SK-N-SH (cell line): ENCODE measurements around the gene ARMC9. TPM values are rescaled to one million over a fixed set of nuclear protein-coding genes. Genes with fewer than 3 reads are reported as not detected.
"Not testable (repeated sequence)": the region's sequence is repeated elsewhere in the genome, so short reads cannot be mapped to it uniquely, and the experiment has no call there.

Experiments used
- CTCF ChIA-PET: fragments of 300-600, 350-600 bp; formaldehyde crosslinking; extraction: SDS; loops from one replicate; lab custom pipeline; 2021; lab: Yijun Ruan, JAX
- POLR2A ChIA-PET: fragments of 350-600 bp; sonication (Branson Sonifier 250); formaldehyde crosslinking; extraction: SDS; loops from one replicate; lab custom pipeline; 2020; ENCODE audit warnings: antibody characterized with exemption, inconsistent platforms; lab: Yijun Ruan, JAX
- DNase-seq: peaks from one replicate; pipeline ENCODE4 v3.0.0; 2012
- H2AFZ ChIP-seq: fragments of 200-600 bp; sonication (generic); 2 replicates; pipeline ENCODE4 v1.8.1; 2016; ENCODE audit warnings: antibody characterized with exemption, mild to moderate bottlenecking, low read depth
- H3F3A ChIP-seq: fragments of 200-600 bp; sonication (generic); replicated peaks from 2 replicates; pipeline ENCODE3; 2016; ENCODE audit warnings: antibody characterized with exemption, mild to moderate bottlenecking; ENCODE audit not compliant: insufficient read depth
- H3K27ac ChIP-seq, 2 experiments: fragments of 200-500 bp in 1 of 2; fragments of 200-600 bp in 1 of 2; sonication (Bioruptor generic) in 1 of 2; sonication (generic), shearing (Covaris generic) in 1 of 2; 2 replicates each; pipeline versions ENCODE4 v1.5.1 to v1.6.1; 2014 to 2016; ENCODE audit warnings: low read depth in 2 of 2, inconsistent platforms in 1 of 2, low read length in 1 of 2, mild to moderate bottlenecking in 1 of 2, mixed read lengths in 1 of 2
- H3K27me3 ChIP-seq: fragments of 200-600 bp; sonication (generic), shearing (Covaris generic); 2 replicates; pipeline ENCODE4 v1.6.1; 2016; ENCODE audit warnings: mixed run types; ENCODE audit not compliant: insufficient read depth
- H3K36me3 ChIP-seq, 2 experiments: fragments of 200-500 bp in 1 of 2; fragments of 200-600 bp in 1 of 2; sonication (Bioruptor generic) in 1 of 2; sonication (generic) in 1 of 2; replicated peaks in 1 of 2; 2 replicates each; pipeline versions ENCODE3 to v1.5.1; 2014 to 2016; ENCODE audit warnings: low read length in 1 of 2, mild to moderate bottlenecking in 1 of 2; ENCODE audit not compliant: insufficient read depth in 2 of 2, control insufficient read depth in 1 of 2
- H3K4me1 ChIP-seq, 2 experiments: fragments of 200-500 bp in 1 of 2; fragments of 200-600 bp in 1 of 2; sonication (Bioruptor generic) in 1 of 2; sonication (generic), shearing (Covaris generic) in 1 of 2; 2 replicates each; pipeline versions ENCODE4 v1.5.1 to v1.6.1; 2014 to 2016; ENCODE audit warnings: low read depth in 1 of 2, low read length in 1 of 2, mixed run types in 1 of 2; ENCODE audit not compliant: insufficient read depth in 2 of 2, control insufficient read depth in 1 of 2
- H3K4me2 ChIP-seq: fragments of 200-600 bp; sonication (generic), shearing (Covaris generic); 2 replicates; pipeline ENCODE4 v1.6.1; 2017; ENCODE audit warnings: mixed run types
- H3K4me3 ChIP-seq, 2 experiments: fragments of 200-500 bp in 1 of 2; fragments of 200-600 bp in 1 of 2; sonication (Bioruptor generic) in 1 of 2; sonication (generic), shearing (Covaris generic) in 1 of 2; 2 replicates each; pipeline versions ENCODE4 v1.5.1 to v1.8.1; 2014 to 2016; ENCODE audit warnings: low read depth in 2 of 2, inconsistent platforms in 1 of 2, low read length in 1 of 2, mild to moderate bottlenecking in 1 of 2, mixed read lengths in 1 of 2, moderate library complexity in 1 of 2
- H3K79me2 ChIP-seq: fragments of 200-600 bp; sonication (generic); 2 replicates; pipeline ENCODE4 v1.8.1; 2017; ENCODE audit warnings: mild to moderate bottlenecking; ENCODE audit not compliant: insufficient read depth
- H3K9ac ChIP-seq: fragments of 200-600 bp; sonication (generic); 2 replicates; pipeline ENCODE4 v1.6.1; 2017; ENCODE audit warnings: mixed run types
- H3K9me2 ChIP-seq: fragments of 200-600 bp; sonication (generic); 2 replicates; pipeline ENCODE4 v1.6.1; 2017; ENCODE audit warnings: mixed run types
- H3K9me3 ChIP-seq: fragments of 200-600 bp; sonication (generic); 2 replicates; pipeline ENCODE4 v1.6.1; 2017; ENCODE audit warnings: mixed run types, mild to moderate bottlenecking, moderate library complexity
- H4K20me1 ChIP-seq: fragments of 200-600 bp; sonication (generic); 2 replicates; pipeline ENCODE4 v1.6.1; 2017; ENCODE audit warnings: mild to moderate bottlenecking, mixed run types; ENCODE audit not compliant: insufficient read depth
- CHD2 ChIP-seq: fragments of 150-350 bp; IDR thresholded peaks from 2 replicates; pipeline ENCODE4 v1.6.1; 2018; ENCODE audit warnings: low read length; ENCODE audit not compliant: partially characterized antibody
- FOSL2 ChIP-seq: IDR thresholded peaks from 2 replicates; pipeline ENCODE4 v1.4.0; 2012; ENCODE audit warnings: low read depth, mild to moderate bottlenecking, moderate library complexity, borderline replicate concordance
- FOXJ3 ChIP-seq: sonication (generic); formaldehyde crosslinking; IDR thresholded peaks from 2 replicates; pipeline ENCODE4 v1.5.1; 2020; ENCODE audit warnings: mild to moderate bottlenecking, missing genetic modification reagents
- FOXM1 ChIP-seq: IDR thresholded peaks from 2 replicates; pipeline ENCODE4 v1.4.0; 2012; ENCODE audit warnings: low read depth, mild to moderate bottlenecking
- JUND ChIP-seq: IDR thresholded peaks from 2 replicates; pipeline ENCODE4 v1.4.0; 2012
- MXI1 ChIP-seq: IDR thresholded peaks from 2 replicates; pipeline ENCODE4 v1.6.1; 2012; ENCODE audit warnings: mild to moderate bottlenecking, low read depth, low read length, improper control_type of control experiment
- NFIC ChIP-seq: IDR thresholded peaks from 2 replicates; pipeline ENCODE4 v1.4.0; 2012; ENCODE audit warnings: borderline replicate concordance
- NRF1 ChIP-seq: IDR thresholded peaks from 2 replicates; pipeline ENCODE4 v1.6.1; 2012; ENCODE audit warnings: low read depth, mild to moderate bottlenecking, low read length
- RAD21 ChIP-seq: IDR thresholded peaks from 2 replicates; pipeline ENCODE4 v1.6.1; 2012; ENCODE audit warnings: mild to moderate bottlenecking, low read length
- RFX5 ChIP-seq: IDR thresholded peaks from 2 replicates; pipeline ENCODE4 v1.6.1; 2012; ENCODE audit warnings: mild to moderate bottlenecking, improper control_type of control experiment, low read length
- RXRA ChIP-seq: IDR thresholded peaks from 2 replicates; pipeline ENCODE4 v1.4.0; 2012; ENCODE audit warnings: low read depth, mild to moderate bottlenecking, borderline replicate concordance
- SIN3A ChIP-seq: IDR thresholded peaks from 2 replicates; pipeline ENCODE4 v1.6.1; 2012; ENCODE audit warnings: low read depth, mild to moderate bottlenecking, low read length, moderate library complexity, borderline replicate concordance
- TAF1 ChIP-seq: IDR thresholded peaks from 2 replicates; pipeline ENCODE4 v1.6.1; 2012; ENCODE audit warnings: low read depth, mild to moderate bottlenecking, low read length, moderate library complexity, borderline replicate concordance
- TEAD4 ChIP-seq: IDR thresholded peaks from 2 replicates; pipeline ENCODE4 v1.4.0; 2012; ENCODE audit warnings: mild to moderate bottlenecking, borderline replicate concordance; ENCODE audit not compliant: insufficient read depth
- YY1 ChIP-seq: IDR thresholded peaks from 2 replicates; pipeline ENCODE4 v1.4.0; 2012; ENCODE audit warnings: low read depth, mild to moderate bottlenecking
- WGBS: methylation state at CpG from one replicate; pipeline ENCODE4 v1.1.6; 2017; ENCODE audit warnings: low lambda C conversion rate; 5-methylcytosine and 5-hydroxymethylcytosine counted together
- polyA plus RNA-seq, 3 experiments: library from polyadenylated mRNA; depleted of rRNA; stranded (reverse); fragments of >200 nt; gene quantifications; 2 replicates each; pipeline ENCODE4 v1.2.3, GENCODE V29; 2012
- TF ChIP-seq, protein P1 (sequence below): fragments of 150-350 bp; IDR thresholded peaks from 2 replicates; pipeline ENCODE4 v1.6.1; 2016; ENCODE audit warnings: mild to moderate bottlenecking, low read depth, low read length
- TF ChIP-seq, protein P2 (sequence below): IDR thresholded peaks from 2 replicates; pipeline ENCODE4 v1.6.1; 2012; ENCODE audit warnings: mild to moderate bottlenecking, low read depth, low read length, moderate library complexity
- TF ChIP-seq, protein P3 (sequence below): IDR thresholded peaks from 2 replicates; pipeline ENCODE4; 2012
- TF ChIP-seq, protein P4 (sequence below): fragments of 200-600 bp; sonication (generic); IDR thresholded peaks from 2 replicates; pipeline ENCODE4 v1.6.1; 2017; ENCODE audit warnings: antibody characterized with exemption, mild to moderate bottlenecking, moderate library complexity

ARMC9 gene
- polyA plus RNA-seq, 1 of the 3 experiments (the other 2 are of a cell fraction) = 25.3 TPM

DNA sequence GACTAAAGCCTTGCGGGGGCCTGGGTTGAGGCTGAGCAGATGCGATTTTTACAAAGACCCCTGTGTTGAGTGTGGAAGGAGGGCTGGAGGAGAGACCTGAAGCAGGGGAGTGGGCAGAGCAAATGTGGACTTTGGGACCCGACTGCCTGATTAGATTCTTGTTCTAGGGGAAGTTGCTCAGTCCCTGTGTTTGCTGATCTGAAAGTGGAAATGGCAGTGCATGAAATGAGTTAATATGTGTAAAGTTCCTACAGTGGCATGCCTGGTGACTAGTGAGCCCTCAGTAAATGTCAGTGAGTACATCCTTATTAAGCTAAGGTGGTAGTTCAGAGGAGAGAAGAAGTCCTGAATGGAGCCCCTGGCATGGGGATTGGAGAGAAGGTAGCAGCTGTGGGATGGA is 52.3 kb downstream of the ARMC9 start:
- H3K4me1 ChIP-seq = no peaks in the 10 kb centered on the region
- ChIA-PET CTCF (interaction anchor here (1.0 to 2.4 kb wide), 3 partner anchors 23 to 162 kb away, joined by 4 to 10 read pairs (median 6); no protein-coding TSS in a partner anchor), POLR2A (no interaction called here)
- TF ChIP-seq NRF1 = no peak
- no peak for TF ChIP-seq MXI1
- TF ChIP-seq TEAD4 = no peak
- TF ChIP-seq FOSL2 = no peak
- no peak for TF ChIP-seq YY1
- no peak for TF ChIP-seq FOXJ3 (CRISPR knock-in tag)
- no peak for TF ChIP-seq NFIC
- no peak for TF ChIP-seq CHD2
- no peak for TF ChIP-seq SIN3A
- TF ChIP-seq, protein P1, sequence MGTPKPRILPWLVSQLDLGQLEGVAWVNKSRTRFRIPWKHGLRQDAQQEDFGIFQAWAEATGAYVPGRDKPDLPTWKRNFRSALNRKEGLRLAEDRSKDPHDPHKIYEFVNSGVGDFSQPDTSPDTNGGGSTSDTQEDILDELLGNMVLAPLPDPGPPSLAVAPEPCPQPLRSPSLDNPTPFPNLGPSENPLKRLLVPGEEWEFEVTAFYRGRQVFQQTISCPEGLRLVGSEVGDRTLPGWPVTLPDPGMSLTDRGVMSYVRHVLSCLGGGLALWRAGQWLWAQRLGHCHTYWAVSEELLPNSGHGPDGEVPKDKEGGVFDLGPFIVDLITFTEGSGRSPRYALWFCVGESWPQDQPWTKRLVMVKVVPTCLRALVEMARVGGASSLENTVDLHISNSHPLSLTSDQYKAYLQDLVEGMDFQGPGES = no peak
- no peak for TF ChIP-seq FOXM1
- no peak for TF ChIP-seq RXRA
- no peak for TF ChIP-seq RFX5
- TF ChIP-seq, protein P2, sequence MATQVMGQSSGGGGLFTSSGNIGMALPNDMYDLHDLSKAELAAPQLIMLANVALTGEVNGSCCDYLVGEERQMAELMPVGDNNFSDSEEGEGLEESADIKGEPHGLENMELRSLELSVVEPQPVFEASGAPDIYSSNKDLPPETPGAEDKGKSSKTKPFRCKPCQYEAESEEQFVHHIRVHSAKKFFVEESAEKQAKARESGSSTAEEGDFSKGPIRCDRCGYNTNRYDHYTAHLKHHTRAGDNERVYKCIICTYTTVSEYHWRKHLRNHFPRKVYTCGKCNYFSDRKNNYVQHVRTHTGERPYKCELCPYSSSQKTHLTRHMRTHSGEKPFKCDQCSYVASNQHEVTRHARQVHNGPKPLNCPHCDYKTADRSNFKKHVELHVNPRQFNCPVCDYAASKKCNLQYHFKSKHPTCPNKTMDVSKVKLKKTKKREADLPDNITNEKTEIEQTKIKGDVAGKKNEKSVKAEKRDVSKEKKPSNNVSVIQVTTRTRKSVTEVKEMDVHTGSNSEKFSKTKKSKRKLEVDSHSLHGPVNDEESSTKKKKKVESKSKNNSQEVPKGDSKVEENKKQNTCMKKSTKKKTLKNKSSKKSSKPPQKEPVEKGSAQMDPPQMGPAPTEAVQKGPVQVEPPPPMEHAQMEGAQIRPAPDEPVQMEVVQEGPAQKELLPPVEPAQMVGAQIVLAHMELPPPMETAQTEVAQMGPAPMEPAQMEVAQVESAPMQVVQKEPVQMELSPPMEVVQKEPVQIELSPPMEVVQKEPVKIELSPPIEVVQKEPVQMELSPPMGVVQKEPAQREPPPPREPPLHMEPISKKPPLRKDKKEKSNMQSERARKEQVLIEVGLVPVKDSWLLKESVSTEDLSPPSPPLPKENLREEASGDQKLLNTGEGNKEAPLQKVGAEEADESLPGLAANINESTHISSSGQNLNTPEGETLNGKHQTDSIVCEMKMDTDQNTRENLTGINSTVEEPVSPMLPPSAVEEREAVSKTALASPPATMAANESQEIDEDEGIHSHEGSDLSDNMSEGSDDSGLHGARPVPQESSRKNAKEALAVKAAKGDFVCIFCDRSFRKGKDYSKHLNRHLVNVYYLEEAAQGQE = no peak
- TF ChIP-seq RAD21 = no peak
- TF ChIP-seq, protein P3, sequence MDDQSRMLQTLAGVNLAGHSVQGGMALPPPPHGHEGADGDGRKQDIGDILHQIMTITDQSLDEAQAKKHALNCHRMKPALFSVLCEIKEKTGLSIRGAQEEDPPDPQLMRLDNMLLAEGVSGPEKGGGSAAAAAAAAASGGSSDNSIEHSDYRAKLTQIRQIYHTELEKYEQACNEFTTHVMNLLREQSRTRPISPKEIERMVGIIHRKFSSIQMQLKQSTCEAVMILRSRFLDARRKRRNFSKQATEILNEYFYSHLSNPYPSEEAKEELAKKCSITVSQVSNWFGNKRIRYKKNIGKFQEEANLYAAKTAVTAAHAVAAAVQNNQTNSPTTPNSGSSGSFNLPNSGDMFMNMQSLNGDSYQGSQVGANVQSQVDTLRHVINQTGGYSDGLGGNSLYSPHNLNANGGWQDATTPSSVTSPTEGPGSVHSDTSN = no peak
- TF ChIP-seq TAF1 = no peak
- TF ChIP-seq, protein P4, sequence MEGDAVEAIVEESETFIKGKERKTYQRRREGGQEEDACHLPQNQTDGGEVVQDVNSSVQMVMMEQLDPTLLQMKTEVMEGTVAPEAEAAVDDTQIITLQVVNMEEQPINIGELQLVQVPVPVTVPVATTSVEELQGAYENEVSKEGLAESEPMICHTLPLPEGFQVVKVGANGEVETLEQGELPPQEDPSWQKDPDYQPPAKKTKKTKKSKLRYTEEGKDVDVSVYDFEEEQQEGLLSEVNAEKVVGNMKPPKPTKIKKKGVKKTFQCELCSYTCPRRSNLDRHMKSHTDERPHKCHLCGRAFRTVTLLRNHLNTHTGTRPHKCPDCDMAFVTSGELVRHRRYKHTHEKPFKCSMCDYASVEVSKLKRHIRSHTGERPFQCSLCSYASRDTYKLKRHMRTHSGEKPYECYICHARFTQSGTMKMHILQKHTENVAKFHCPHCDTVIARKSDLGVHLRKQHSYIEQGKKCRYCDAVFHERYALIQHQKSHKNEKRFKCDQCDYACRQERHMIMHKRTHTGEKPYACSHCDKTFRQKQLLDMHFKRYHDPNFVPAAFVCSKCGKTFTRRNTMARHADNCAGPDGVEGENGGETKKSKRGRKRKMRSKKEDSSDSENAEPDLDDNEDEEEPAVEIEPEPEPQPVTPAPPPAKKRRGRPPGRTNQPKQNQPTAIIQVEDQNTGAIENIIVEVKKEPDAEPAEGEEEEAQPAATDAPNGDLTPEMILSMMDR = no peak
- no peak for TF ChIP-seq JUND
- no peaks in the 10 kb centered on the region for H3K9me2 ChIP-seq
- no peak overlapping the region for H3K27ac ChIP-seq
- no peak for DNase-seq
- no peak overlapping the region for H2AFZ ChIP-seq
- H3K4me2 ChIP-seq = no peak overlapping the region
- 98% methylated on average over 3 of the region's 3 CpGs for WGBS
- no peaks in the 10 kb centered on the region for H3F3A ChIP-seq
- no peaks in the 10 kb centered on the region for H3K9me3 ChIP-seq
- H3K4me3 ChIP-seq = no peak overlapping the region
- no peaks in the 10 kb centered on the region for H3K27me3 ChIP-seq
- no peak overlapping the region for H3K9ac ChIP-seq
- H3K36me3 ChIP-seq = peaks cover 0 to 12% of the 10 kb centered on the region in 2 experiments
- H4K20me1 ChIP-seq = no peaks in the 10 kb centered on the region
- H3K79me2 ChIP-seq = no peaks in the 10 kb centered on the region

DNA sequence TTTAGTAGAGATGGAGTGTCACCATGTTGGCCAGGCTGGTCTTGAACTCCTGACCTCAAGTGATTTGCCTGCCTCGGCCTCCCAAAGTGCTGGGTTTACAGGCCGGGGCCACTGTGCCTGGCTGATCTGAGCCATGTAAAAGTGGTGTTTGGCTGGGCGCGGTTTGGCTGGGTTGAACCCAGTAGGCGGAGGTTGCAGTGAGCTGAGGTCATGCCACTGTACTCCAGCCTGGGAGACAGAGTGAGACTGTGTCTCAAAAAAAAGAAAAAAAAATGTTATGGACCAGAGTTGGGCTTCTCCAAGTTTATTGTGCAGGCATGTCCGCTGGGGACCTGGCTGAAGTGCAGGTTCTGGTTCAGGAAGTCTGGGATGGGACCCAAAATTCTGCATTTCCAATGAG is 54.9 kb downstream of the ARMC9 start:
- DNase-seq = not testable (repeated sequence)

More for the DNA sequence above, 54.9 kb downstream of the ARMC9 start:
- POLR2A ChIA-PET, H3F3A ChIP-seq, H3K79me2 ChIP-seq, H3K9ac ChIP-seq, H3K9me3 ChIP-seq, H3K9me2 ChIP-seq, H3K27ac ChIP-seq, H3K4me1 ChIP-seq, H3K36me3 ChIP-seq, H3K4me3 ChIP-seq, H3K27me3 ChIP-seq, H2AFZ ChIP-seq, H3K4me2 ChIP-seq, H4K20me1 ChIP-seq: not testable (repeated sequence)
- CTCF ChIA-PET = interaction anchor here (0.6 to 3.2 kb wide), 3 partner anchors 25 to 159 kb away, joined by 3 to 18 read pairs (median 5); no protein-coding TSS in a partner anchor
- WGBS = 95% methylated on average over 5 of the region's 6 CpGs
